ENCODE results near the gene NPDC1. TPM values are rescaled to one million over a fixed set of nuclear protein-coding genes. Genes with fewer than 3 reads are reported as not detected.
"Not testable (repeated sequence)": the region's sequence is repeated elsewhere in the genome, so short reads cannot be mapped to it uniquely, and the experiment has no call there.

Gene NPDC1
- polyA plus RNA-seq, 4 donors, result 20.4 to 48.7 (median 36.8) TPM

DNA sequence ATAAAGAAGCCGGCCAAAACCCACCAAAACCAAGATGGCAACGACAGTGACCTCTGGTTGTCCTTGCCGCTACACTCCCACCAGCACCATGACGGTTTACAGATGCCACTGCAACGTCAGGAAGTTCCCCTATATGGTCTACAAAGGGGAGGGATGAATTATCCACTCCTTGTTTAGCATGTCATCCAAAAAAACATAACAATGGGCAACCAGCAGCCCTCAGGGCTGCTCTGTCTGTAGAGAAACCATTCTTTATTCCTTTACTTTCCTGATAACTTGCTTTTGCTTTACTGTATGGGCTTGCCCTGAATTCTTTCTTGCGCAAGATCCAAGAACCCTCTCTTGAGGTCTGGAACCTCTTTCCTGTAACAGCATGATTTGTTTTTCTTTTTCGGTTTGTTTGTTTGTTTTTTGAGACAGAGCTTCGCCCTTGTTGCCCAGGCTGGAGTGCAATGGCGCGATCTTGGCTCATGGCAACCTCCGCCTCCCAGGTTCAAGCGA is 29.3 kb upstream of the NPDC1 start:
- DNase-seq (ENCODE audit: low read depth in 4 of 4, low spot score in 3 of 4), result no peak

DNA sequence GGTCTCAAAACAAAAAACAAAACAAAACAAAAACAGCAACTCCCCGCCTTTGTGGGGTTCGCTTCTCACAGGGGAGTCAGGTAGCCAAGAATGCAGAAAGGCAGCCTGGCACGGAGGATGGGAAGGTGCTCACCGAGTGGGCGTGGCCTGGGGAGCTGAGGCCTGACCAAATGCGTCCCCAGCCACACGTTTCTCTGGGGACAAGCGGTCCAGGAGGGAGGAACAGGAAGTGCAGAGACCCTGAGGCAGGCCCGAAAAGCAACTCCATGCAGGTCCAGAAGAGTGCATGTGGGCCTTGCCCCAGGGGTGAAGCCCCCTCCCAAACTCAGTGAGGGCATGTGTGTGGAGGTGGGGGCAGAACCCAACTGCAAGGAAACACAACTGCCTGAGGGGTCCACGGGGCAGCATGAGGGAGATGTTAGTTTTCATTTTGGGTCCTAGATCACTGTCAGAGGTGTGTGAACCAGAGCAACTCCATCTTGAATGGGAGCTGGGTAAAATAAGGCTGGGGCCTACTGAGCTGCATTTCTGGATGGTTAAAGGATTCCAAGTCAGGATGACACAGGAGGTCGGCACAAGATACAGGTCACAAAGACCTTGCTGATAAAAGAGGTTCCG is 28.8 kb upstream of the NPDC1 start:
- DNase-seq (ENCODE audit: low read depth in 4 of 4, low spot score in 3 of 4), result no peak

DNA sequence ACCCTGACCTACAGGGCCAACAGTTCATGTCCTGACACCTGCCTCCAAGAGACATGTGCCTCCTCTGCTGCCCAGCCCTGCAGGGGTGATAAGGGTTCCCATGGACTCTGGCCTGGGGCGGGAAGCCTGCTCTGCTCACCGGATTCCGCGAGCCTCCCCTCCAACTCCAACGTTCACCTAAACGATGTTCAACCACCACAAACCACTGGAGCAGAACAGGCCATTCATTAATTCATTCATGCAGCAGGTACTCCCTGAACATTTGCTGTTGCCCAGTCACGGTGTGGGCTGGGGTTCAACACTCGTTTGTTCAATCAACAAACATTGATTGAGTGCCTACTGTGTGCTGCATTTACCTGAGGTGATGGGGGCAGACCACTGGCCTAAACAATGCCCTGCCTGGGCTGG is 28.0 kb upstream of the NPDC1 start:
- no peak for DNase-seq (ENCODE audit: low read depth in 4 of 4, low spot score in 3 of 4)

DNA sequence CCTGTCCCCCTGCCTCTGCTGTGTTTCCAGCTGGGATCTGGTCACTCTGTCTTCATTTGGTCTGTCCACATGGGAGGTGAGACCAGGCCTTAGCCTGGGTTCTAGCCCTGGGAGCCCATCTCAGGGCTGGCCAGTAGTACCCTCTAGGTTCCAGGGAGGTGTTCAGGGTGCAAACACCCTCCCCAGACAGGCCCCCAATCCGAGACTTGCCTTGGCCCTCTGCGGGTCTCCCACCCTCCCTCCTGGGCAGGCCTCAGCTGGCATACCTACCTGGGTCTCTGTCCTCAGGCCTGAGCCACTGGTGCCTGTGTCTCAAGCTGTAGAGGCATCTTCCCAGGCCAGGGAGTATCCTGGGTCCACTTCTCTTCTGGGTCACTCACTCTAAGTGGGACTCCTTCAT is 25.3 kb upstream of the NPDC1 start:
- no peak for DNase-seq (ENCODE audit: low read depth in 4 of 4, low spot score in 3 of 4)

DNA sequence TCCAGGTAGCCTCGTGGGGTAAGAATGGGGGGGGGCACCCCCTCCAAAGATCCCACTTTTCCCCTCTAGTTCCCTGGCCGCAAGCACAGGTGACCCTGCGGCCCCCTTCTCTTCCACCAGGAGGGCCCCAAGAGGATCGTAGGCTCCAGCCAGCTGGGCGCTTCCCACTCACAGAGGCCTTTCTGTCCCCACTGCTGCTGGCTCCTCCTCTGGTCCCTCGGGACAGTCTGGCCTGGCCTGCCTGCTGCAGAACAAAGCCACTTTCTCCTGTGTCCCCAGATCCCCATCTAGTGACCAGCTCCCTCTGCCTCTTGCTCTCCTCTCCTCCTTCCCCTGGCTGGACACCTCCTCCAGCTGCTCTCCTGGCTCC is 24.9 kb upstream of the NPDC1 start:
- DNase-seq (ENCODE audit: low read depth in 4 of 4, low spot score in 3 of 4), result no peak

DNA sequence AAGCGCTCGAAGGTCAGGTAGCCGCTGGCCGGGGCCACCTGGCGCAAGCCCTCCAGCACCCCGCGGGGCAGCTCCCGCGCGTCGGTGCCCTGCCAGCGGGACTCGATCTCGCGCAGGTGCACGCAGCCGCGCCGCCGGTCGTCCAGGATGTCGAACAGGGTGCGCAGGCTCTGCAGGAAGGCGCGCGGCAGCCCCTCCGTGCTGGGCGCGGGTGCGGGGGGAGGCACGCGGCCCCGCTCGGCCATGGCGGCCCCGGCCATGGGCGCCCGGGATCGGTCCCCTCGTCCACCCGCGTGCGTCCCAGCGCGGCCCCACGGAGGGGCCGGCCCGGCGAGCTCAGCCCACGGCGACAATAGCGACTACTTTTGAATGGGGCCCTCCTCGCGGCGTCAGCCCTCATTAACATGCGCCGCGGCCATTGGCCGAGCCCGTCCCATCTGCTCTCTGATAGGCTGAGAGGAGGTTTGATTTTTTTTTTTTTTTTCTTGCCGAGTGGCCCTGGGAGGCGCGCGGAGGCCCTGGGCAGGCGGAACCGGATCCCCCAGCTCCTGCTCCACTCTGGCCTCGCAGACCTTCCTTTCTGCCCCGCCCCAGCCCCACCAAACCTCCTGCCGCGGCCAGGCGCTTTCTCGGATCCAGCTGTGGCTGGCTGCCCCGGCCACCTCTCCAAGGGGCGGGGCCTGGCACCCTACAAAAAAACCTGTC is 24.4 kb upstream of the NPDC1 start, which contains the start of gene SAPCD2:
Gene SAPCD2 (minus strand): TSS at position 357 of the 705 bp plus-strand sequence. CDS start 97 bp downstream, at position 260.
- DNase-seq (ENCODE audit: low read depth in 4 of 4, low spot score in 3 of 4), result peak in 3 of 4 donors; percentile 72 to 79 (median 74)

DNA sequence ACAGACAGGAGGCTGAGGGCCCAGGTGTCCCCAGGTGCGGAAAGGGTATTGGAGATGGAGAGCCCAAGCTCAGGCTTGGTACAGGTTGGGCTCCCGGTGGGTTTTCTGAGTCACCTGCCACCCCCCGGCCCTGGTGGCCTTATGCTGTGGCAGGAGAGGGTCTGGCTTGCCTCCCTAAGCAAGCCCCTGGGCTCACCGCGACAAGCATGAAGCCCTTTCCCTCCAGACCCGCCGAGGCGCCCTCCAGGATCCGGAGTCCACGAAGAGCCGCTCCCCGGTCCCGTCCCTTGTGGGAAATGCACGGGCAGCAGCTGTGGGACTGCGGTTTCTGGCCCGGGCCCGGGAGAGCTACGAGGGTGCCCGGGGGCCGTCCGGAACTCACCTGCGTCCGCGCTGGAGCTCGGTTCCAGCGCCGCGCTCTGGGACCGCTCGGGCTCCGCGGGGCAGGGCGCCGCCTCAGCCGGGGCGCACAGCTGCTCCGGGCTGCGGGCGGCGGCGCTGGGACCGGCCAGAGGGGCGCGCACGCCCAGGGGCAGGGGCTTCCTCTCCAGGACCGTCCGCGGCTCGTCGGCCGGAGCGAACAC is 23.6 kb upstream of the NPDC1 start:
- DNase-seq (ENCODE audit: low read depth in 4 of 4, low spot score in 3 of 4), result no peak

DNA sequence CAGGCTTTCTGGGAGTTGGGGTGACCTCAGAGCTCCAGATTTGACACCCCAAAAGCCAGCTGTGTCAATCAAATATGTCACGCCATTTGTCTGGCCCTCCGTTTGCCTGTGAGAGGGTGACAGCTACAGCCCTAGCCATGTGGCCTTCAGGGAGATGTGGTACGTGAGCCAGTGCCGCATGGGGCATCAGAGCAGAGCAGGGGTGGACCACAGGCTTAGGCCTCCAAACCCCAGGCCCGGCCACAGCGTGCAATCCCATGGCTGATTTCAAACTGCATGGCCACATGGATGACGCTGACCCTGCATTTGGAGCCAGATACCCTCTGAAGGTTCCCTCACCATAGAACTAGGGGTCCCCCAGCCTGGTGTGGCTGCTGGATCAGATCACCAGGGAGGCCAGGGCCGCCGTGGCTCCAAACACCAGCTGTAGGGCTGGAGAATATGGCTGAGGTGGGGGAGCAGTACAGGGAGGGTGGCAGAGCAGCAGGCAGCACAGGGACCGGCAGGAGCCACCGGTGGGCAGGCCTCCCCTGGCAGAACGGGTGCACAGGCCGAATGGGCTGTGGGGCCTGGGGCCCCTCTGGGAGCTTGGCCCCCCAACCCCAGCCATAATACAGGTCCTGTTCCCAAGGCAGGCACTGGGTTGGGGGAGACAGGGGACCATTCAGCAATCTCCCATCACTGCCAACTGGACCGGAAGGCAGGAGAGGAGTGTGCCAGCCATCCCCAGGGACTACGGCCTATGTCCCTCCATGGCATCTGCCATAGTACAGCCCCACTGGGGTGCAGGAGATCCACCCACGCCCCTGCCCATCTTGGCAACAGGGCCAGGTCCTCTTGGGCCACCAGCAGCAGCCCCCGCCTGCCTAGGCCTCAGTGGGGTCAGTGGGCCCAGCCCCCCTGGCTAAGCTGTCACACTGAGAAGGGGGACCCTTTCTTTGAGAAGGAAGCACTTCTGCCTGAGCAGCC is 22.8 kb upstream of the NPDC1 start:
- DNase-seq (ENCODE audit: low read depth in 4 of 4, low spot score in 3 of 4), result no peak

DNA sequence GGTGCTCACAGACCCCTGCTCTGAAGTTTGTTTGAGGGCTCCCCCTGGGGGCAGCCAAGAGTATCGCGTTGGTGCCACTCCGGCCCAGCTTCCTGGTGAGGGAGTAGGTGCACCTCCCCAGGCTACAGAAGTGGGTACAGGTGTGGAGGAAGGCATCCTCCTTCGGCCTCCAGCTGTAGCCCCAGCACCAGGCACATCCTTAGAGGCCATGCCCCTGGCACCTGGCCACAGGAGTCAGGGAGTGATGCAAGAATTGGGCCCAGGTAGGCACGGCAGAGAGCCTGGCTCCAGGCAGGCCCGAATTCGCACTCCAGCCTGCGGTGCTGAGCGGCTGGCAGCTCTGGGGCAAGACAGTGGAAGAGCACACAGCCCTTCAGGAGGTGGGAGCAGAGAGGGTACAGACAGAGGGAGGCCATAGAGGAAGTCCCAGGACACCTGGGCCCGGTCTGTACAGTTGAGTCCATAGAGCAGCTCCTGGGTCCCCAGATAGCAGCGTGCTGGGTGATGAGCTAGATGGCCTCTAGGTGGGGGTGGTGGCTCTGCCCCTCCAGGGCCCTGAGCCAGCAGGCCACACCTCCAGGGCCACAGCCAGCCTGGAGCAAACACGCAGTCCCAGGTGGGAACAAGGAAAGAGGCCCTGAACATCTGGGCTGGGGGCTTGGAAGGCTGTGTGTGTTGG is 22.0 kb upstream of the NPDC1 start:
- DNase-seq (ENCODE audit: low read depth in 4 of 4, low spot score in 3 of 4), result no peak

DNA sequence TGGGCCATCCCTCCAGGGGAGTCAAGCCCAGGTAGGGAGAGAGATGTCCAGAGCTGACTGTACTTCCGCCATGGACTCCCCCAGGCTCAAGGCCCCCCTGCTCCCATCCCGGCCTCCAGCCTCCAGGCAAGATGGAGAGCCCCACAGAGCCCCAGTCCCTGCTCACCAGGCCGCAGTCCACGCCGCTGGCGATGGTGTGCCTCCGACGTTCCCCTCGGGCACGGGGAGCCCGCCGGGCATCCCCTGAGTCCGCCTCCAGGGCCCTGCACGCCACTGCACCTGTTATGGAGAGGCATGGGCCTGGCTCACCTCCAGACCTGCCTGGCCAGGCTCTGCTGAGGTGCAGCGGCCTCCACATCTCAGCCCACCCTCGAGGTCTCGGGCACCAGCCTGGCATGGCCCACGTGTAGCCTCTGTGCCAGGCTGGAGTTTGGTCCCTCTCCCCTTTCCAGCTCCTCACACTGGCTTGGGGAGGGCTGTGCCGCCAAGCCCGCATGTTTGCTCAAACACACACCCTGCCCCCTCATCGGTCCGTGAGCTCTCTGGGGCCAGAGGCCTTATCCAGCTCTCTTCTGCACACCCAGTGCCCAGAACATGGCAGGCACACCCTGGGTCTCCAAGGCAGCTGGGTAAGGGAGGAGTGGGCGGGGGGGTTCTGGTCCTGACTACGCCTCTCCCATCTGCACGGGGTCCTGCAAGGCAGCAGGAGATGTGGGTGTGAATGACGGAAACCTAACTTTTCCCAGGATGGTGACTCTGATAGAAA is 20.3 kb upstream of the NPDC1 start:
- DNase-seq (ENCODE audit: low read depth in 4 of 4, low spot score in 3 of 4), result no peak

DNA sequence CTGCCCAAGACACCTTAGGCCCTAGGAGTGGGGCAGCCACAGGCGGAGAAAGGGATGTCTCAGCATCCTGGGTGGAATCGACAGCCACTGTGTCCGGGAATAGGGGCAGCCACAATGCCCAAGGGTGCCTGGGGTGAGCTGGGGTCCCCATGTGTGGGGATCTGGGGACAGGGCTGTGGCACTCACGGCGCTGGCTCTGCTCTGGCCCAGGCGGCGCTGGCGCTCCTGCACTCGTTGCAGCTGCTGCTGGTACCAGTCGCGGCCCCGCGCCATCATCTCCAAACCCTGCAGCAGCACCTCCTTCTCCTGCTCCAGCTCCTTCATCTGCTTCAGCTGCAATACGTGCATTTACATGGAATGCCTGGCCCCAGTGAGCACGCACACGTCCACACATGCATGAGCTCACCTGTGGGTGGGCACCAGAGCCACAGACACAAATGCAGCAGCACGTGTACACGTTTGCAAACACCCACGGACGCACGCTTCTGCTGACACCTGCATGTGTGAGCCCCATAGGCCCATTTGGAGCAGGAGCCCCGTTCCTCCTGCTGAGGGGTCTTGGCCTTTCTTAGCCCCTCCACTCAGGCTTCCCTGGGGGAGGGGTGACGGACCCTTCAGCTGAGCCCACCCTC is 19.5 kb upstream of the NPDC1 start:
- no peak for DNase-seq (ENCODE audit: low read depth in 4 of 4, low spot score in 3 of 4)

DNA sequence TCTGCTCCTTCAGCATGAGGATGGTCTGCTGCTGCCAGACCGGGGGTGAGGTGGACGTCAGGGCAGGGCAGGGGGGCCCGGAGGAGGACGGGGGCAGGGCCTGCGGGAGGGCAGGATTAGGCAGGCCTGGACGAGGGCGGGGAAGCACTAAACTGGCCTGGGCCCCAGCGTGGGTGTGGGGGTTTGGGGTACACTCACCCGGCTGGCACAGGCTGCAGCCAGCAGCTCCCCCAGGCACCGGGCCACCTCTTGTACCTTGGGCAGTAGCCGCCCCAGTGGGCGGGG is 18.8 kb upstream of the NPDC1 start:
- DNase-seq (ENCODE audit: low read depth in 4 of 4, low spot score in 3 of 4), result no peak

DNA sequence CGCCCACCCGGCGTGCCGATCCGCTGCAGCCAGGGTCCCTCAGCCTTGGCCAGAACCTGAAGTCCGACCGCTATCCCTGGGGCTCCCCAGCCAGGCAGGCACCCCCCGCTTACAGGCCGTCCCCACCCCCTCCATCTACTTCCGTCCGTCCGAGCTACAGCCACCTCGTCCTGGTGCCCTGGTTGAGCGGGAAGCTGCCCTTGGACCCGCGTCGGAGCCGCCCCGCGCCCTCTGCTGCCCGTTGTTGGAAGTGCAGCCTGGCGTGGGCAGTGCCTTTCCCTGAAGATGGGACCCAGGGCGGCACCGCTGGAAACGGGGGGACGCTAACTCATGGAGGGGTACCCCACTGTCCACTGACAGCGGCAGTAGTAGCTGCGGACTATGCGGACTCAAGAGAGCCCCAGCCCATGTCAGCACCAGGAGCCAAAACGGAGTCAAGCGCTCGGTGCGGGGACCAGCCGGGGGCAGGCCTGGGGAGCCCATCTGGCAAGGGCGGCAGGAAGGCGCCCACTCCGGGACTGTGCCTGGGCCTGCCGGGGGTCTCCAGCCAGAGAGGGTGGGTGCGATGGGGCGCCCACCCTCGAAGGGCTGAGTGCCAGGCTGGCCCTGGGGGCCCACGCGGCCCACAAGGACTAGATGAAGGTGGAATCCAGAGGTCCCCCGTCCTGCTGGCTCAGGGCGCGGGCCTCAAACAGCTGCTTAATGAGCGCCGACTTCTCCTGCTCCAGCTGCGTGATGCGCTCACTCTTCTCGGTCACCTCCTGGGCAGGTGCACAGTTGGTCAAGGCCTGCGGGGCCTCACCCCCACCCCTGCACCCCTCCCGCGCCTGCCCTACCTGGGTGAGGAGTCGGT is 18.3 kb upstream of the NPDC1 start:
- no peak for DNase-seq (ENCODE audit: low read depth in 4 of 4, low spot score in 3 of 4)

DNA sequence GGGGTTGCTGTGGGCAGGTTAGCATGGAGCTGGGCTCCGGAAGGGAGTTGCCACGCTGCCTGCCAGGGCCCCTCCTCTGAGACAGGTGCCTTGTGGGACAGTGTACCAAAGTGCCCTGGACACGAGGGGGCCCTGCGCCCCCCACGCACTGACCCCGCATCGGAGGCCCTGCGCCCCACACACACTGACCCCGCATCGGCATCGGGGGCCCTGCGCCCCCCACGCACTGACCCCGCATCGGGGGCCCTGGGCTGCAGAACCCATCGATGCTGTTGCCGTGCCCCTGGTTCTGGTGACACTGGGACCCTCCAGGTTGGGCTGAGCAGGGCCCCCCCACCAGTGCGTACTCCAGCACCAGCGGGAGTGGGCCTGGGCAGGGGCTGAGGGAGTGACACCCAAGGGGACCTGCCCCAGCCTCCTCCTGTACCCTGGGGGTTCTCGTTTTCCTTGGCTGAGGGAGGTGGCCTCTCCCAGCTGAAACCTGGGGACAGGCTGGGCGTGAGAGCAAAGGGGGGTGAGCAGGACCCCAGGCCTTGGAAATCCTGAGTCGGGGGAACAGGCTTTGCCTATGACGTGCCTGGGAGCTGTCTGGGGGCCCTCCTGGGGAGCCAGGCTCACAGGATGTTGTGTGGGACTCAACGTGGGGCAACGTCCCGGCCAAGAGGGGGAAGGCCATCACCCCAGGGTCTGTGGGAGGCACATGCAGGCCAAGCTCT is 17.5 kb upstream of the NPDC1 start:
- no peak for DNase-seq (ENCODE audit: low read depth in 4 of 4, low spot score in 3 of 4)

DNA sequence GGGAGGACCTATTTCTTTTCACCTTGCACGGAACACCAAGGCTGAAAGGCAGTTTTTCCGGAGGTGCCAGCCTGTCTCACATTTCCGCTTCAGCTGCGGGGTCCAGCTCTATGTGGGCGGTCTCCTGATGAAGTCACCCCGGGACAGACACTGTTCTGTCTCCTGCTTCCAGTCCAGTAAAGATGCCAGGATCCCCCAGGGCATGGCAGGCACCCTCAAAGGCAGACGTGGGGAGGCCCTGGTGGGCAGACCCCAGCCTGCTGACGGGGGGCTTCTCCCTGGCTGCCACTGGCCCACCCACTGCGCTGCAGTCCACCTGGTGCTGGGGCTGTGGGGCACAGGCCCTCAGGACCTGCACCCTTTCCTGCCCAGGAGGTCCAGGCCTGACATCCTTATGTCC is 16.8 kb upstream of the NPDC1 start:
- not testable (repeated sequence) for DNase-seq (ENCODE audit: low read depth in 4 of 4, low spot score in 3 of 4)

DNA sequence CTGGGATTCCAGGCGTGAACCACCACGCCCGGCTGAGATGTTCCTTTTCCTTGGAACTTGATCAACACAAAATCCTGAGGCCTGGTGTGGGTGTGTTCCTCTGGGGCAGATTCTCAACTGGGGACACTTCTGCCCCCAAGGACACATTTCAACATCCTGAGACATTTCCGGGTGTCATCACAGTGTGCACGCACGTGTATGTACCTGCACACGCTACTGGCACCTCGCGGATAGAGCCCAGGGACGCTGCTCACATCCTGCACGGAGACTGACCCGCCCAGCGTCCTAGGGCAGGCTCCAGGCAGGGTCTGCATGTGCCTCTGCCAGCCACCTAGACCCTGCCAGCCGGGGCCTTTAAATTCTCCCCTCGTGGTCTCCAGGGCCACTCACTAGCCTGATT is 16.4 kb upstream of the NPDC1 start:
- DNase-seq (ENCODE audit: low read depth in 4 of 4, low spot score in 3 of 4), result no peak

DNA sequence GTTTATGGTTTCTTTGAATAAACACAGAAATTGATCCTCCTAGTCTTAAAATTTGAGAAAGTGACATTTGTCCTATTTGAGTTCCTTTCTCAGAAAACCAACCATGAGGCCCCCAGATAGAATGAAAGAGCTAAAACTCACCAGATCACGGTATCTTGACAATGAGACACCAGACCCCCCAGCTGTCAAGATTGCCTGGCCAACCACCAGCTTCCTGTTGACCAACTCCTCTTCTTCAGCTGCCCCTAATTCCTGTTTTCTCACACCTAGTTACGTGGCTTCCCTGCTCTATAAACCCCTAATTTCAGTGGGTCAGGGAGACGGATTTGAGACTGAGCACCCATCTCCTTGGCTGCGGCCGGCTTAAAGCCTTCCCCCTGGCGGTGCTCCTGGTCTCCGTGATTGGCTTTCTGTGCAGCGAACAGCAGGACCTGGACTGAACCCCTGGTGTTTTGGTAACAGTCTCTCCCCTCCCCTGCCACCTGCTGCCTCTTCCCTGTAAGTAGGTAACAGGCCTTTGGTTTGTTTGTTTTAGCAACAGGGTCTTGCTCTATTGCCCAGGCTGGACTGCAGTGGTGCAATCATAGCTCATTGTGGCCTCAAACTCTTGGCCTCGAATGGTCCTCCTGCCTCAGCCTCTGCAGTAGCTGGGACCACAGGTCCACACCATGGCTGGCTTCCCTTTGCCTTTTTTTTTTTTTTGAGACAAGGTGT is 12.7 kb upstream of the NPDC1 start:
- no peak for DNase-seq (ENCODE audit: low read depth in 4 of 4, low spot score in 3 of 4)

All from left renal pelvis (tissue), 4 donors.